CD4-positive, alpha-beta T cell (primary cell): Measurements from ENCODE around the gene ANKS1B. TPM values are rescaled to one million over a fixed set of nuclear protein-coding genes. Genes with fewer than 3 reads are reported as not detected.

Source experiments
- ATAC-seq: fragments of 200-7000 bp; cut with Tn5 transposase; one replicate; pipeline ENCODE4 v1.10.0; 2022; ENCODE audit warnings: mild to moderate bottlenecking; ENCODE audit not compliant: poor library complexity
- CTCF ChIA-PET: fragments of 350-600 bp; sonication (Branson Sonifier 250); formaldehyde crosslinking; loops from one replicate; lab custom pipeline; 2021; ENCODE audit warnings: antibody characterized with exemption, inconsistent platforms; lab: Charles Lee
- POLR2A ChIA-PET: fragments of 350-600 bp; sonication (Branson Sonifier 250); formaldehyde crosslinking; loops from one replicate; lab custom pipeline; 2021; ENCODE audit warnings: antibody characterized with exemption, inconsistent platforms; lab: Charles Lee
- DNase-seq, 14 experiments: peaks; one replicate each; pipeline ENCODE4 v3.0.0-alpha.2; 2013 to 2020; ENCODE audit warnings: mixed read lengths in 2 of 14
- H3K27ac ChIP-seq, 2 donors: one replicate each; pipeline versions ENCODE4 v1.5.1 to v1.7.0; 2013; ENCODE audit warnings: low read length in 2 of 2, low read depth in 1 of 2, mild to moderate bottlenecking in 1 of 2
- H3K27me3 ChIP-seq, 2 experiments: 1 replicate in 1 of 2; 2 replicates in 1 of 2; pipeline versions ENCODE4 v1.6.1 to v1.7.0; 2013; ENCODE audit warnings: low read length in 2 of 2, control low read depth in 1 of 2, mild to moderate bottlenecking in 1 of 2, moderate library complexity in 1 of 2; ENCODE audit not compliant: insufficient read depth in 2 of 2, control insufficient read depth in 1 of 2
- H3K36me3 ChIP-seq: one replicate; pipeline ENCODE4 v1.6.1; 2013; ENCODE audit warnings: low read length, control low read depth; ENCODE audit not compliant: insufficient read depth
- H3K4me1 ChIP-seq: one replicate; pipeline ENCODE4 v1.6.1; 2013; ENCODE audit warnings: low read length, control low read depth; ENCODE audit not compliant: insufficient read depth
- H3K4me3 ChIP-seq: one replicate; pipeline ENCODE4 v1.5.1; 2013; ENCODE audit warnings: mild to moderate bottlenecking, low read length, moderate library complexity
- H3K9me3 ChIP-seq, 2 experiments: 1 replicate in 1 of 2; 2 replicates in 1 of 2; pipeline versions ENCODE4 v1.6.1 to v1.7.0; 2013; ENCODE audit warnings: low read length in 2 of 2, mild to moderate bottlenecking in 2 of 2, control low read depth in 1 of 2, moderate library complexity in 1 of 2; ENCODE audit not compliant: control insufficient read depth in 1 of 2, insufficient read depth in 1 of 2
- H3K27ac Mint-ChIP-seq: one replicate; pipeline ENCODE4 v1.8.0; 2020; ENCODE audit warnings: mixed read lengths
- H3K27me3 Mint-ChIP-seq: one replicate; pipeline ENCODE4 v1.8.0; 2021; ENCODE audit warnings: mixed read lengths
- H3K36me3 Mint-ChIP-seq: one replicate; pipeline ENCODE4 v1.8.0; 2021; ENCODE audit warnings: low read depth, mixed read lengths
- H3K4me1 Mint-ChIP-seq: one replicate; pipeline ENCODE4 v1.8.0; 2021; ENCODE audit warnings: low read depth, mixed read lengths
- H3K4me3 Mint-ChIP-seq: one replicate; pipeline ENCODE4 v1.8.0; 2020; ENCODE audit warnings: mild to moderate bottlenecking, mixed read lengths
- H3K9me3 Mint-ChIP-seq: one replicate; pipeline ENCODE4 v1.8.0; 2020; ENCODE audit warnings: mixed read lengths
- intact Hi-C, 2 experiments: fragments of 100-400 bp; cut with DNase I in 1 of 2; cut with micrococcal nuclease in 1 of 2; formaldehyde crosslinking; loops; one replicate each; pipeline versions ENCODE4 v1.15.1 to v1.9.0; 2023 to 2025; cut with DNase I, micrococcal nuclease
- total RNA-seq, 174 experiments: library from RNA in 2 of 174; stranded (reverse) in 2 of 174; gene quantifications; one replicate each; pipeline ENCODE4 v1.2.3 and lab custom pipeline; 2021 to 2026
- TF ChIP-seq, protein P1 (sequence below): fragments of 200-600 bp; IDR thresholded peaks from one replicate; pipeline ENCODE4 v1.8.0; 2022; ENCODE audit warnings: antibody characterized with exemption, mild to moderate bottlenecking

ANKS1B gene
- total RNA-seq, 2 experiments from 2014 or later, result 0.16 to 1.1 TPM

DNA sequence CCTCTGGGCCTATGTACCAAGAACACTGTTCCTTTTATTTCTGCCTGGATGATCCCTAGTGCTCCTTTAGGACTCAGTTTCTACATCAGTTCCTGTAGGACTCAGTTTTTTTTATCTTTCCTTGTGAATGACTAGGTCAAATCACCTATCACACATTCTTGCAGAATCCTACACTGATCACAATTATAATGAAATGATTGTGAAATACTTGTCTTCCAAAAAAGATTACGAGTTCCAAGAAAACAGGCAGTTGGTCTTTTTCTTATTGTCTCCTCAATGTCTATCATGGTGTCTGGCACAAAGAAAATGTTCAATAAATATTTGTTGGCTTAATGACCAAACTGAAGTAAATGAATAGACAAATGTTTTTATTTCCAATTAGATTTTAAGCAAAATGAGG, 432.7 kb downstream of the ANKS1B start:
- TF ChIP-seq, protein P1, sequence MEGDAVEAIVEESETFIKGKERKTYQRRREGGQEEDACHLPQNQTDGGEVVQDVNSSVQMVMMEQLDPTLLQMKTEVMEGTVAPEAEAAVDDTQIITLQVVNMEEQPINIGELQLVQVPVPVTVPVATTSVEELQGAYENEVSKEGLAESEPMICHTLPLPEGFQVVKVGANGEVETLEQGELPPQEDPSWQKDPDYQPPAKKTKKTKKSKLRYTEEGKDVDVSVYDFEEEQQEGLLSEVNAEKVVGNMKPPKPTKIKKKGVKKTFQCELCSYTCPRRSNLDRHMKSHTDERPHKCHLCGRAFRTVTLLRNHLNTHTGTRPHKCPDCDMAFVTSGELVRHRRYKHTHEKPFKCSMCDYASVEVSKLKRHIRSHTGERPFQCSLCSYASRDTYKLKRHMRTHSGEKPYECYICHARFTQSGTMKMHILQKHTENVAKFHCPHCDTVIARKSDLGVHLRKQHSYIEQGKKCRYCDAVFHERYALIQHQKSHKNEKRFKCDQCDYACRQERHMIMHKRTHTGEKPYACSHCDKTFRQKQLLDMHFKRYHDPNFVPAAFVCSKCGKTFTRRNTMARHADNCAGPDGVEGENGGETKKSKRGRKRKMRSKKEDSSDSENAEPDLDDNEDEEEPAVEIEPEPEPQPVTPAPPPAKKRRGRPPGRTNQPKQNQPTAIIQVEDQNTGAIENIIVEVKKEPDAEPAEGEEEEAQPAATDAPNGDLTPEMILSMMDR, result no peak
- no peaks in the 10 kb centered on the region for H3K4me1 Mint-ChIP-seq
- Histone ChIP-seq H3K36me3 (no peaks in the 10 kb centered on the region), H3K27ac (no peak overlapping the region), H3K9me3 (peaks cover 0 to 3% of the 10 kb centered on the region in 2 experiments), H3K4me3 (no peak overlapping the region), H3K27me3 (no peaks in the 10 kb centered on the region), H3K4me1 (no peaks in the 10 kb centered on the region)
- POLR2A ChIA-PET, result no interaction called here
- ATAC-seq, result no peak
- H3K4me3 Mint-ChIP-seq, result no peak overlapping the region
- intact Hi-C loops, result no loop called here
- no peak for DNase-seq
- H3K27me3 Mint-ChIP-seq, result no peaks in the 10 kb centered on the region
- peaks cover 13% of the 10 kb centered on the region for H3K9me3 Mint-ChIP-seq
- CTCF ChIA-PET, result no interaction called here
- no peak overlapping the region for H3K27ac Mint-ChIP-seq
- H3K36me3 Mint-ChIP-seq, result no peaks in the 10 kb centered on the region

DNA sequence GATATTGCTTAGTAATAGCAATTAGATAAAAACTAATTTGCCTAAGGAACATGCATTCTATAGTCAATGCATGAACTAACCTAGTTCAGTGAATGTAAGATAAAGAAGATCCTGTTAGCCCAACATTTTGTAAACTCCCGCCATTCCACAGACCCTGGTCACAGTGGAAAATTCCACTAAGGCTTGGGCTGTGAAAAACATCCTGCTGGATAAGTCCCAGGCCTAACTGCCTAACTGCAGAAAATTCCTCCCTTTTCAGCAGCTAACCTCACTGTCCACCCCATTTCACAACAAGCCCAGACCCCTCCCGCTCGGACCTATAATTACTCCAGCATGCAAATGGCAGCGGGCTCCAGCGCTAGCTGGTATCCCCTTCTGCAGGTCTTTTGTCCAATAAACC, 435.1 kb downstream of the ANKS1B start:
- intact Hi-C loops, result no loop called here
- peaks cover 7% of the 10 kb centered on the region for H3K9me3 Mint-ChIP-seq
- CTCF ChIA-PET, result no interaction called here

GRCh38 chr12:99549196-99549595, 435.5 kb downstream of the ANKS1B start:
- Mint-ChIP-seq H3K4me3 (no peak overlapping the region), H3K4me1 (no peaks in the 10 kb centered on the region), H3K9me3 (peaks cover 7% of the 10 kb centered on the region), H3K27ac (no peak overlapping the region), H3K27me3 (no peaks in the 10 kb centered on the region), H3K36me3 (no peaks in the 10 kb centered on the region)
- ATAC-seq (no peak), DNase-seq (no peak)
- Histone ChIP-seq H3K9me3 (no peaks in the 10 kb centered on the region), H3K4me3 (no peak overlapping the region), H3K27ac (no peak overlapping the region), H3K27me3 (no peaks in the 10 kb centered on the region), H3K36me3 (no peaks in the 10 kb centered on the region), H3K4me1 (no peaks in the 10 kb centered on the region)
- CTCF ChIA-PET, result no interaction called here
- TF ChIP-seq, protein P1, result no peak
- POLR2A ChIA-PET, result no interaction called here
- intact Hi-C loops, result no loop called here

More for the DNA sequence above, 435.1 kb downstream of the ANKS1B start:
- DNase-seq (no peak), ATAC-seq (no peak)
- no peaks in the 10 kb centered on the region for H3K4me1 Mint-ChIP-seq
- no peaks in the 10 kb centered on the region for H3K36me3 ChIP-seq
- POLR2A ChIA-PET, result no interaction called here
- no peak overlapping the region for H3K27ac Mint-ChIP-seq
- no peaks in the 10 kb centered on the region for H3K9me3 ChIP-seq
- no peaks in the 10 kb centered on the region for H3K4me1 ChIP-seq
- no peaks in the 10 kb centered on the region for H3K36me3 Mint-ChIP-seq
- H3K27ac ChIP-seq, result no peak overlapping the region
- H3K27me3 Mint-ChIP-seq, result no peaks in the 10 kb centered on the region
- TF ChIP-seq, protein P1, result no peak
- no peak overlapping the region for H3K4me3 Mint-ChIP-seq
- H3K4me3 ChIP-seq, result no peak overlapping the region
- H3K27me3 ChIP-seq, result no peaks in the 10 kb centered on the region
